Glutamatergic neuron (in vitro differentiated cells): ENCODE data around the gene SPATS2L. TPM values are rescaled to one million over a fixed set of nuclear protein-coding genes. Genes with fewer than 3 reads are reported as not detected.

Experiments used
- DNase-seq: peaks from one replicate; pipeline ENCODE4 v3.0.0; 2022
- H3K27ac Mint-ChIP-seq: one replicate; pipeline ENCODE4 v1.8.0; 2020; ENCODE audit warnings: mild to moderate bottlenecking, mixed read lengths, inconsistent platforms; ENCODE audit not compliant: unreplicated experiment
- H3K27me3 Mint-ChIP-seq: one replicate; pipeline ENCODE4 v1.8.0; 2020; ENCODE audit warnings: mild to moderate bottlenecking, moderate library complexity, mixed read lengths, inconsistent platforms; ENCODE audit not compliant: unreplicated experiment
- H3K36me3 Mint-ChIP-seq: one replicate; pipeline ENCODE4 v1.8.0; 2020; ENCODE audit warnings: mild to moderate bottlenecking, mixed read lengths, inconsistent platforms; ENCODE audit not compliant: unreplicated experiment
- H3K4me1 Mint-ChIP-seq: one replicate; pipeline ENCODE4 v1.8.0; 2020; ENCODE audit warnings: mild to moderate bottlenecking, low read depth, mixed read lengths, inconsistent platforms; ENCODE audit not compliant: unreplicated experiment
- H3K4me3 Mint-ChIP-seq: one replicate; pipeline ENCODE4 v1.8.0; 2020; ENCODE audit warnings: mild to moderate bottlenecking, mixed read lengths, inconsistent platforms; ENCODE audit not compliant: unreplicated experiment
- H3K9me3 Mint-ChIP-seq: one replicate; pipeline ENCODE4 v1.8.0; 2020; ENCODE audit warnings: mild to moderate bottlenecking, moderate library complexity, mixed read lengths, inconsistent platforms; ENCODE audit not compliant: unreplicated experiment
- CTCF ChIP-seq: fragments of 200-600 bp; sonication (generic); IDR thresholded peaks from one replicate; pipeline ENCODE4 v1.5.0; 2021; ENCODE audit not compliant: partially characterized antibody, unreplicated experiment
- total RNA-seq: library from RNA; stranded (reverse); fragmentation: NEBNext Ultra II Directional; extraction: Animal tissue kit (Norgen Biotek cat#: 25700); gene quantifications from one replicate; pipeline ENCODE4 v1.2.1, GENCODE V29; 2021; ENCODE audit not compliant: unreplicated experiment

SPATS2L gene
- total RNA-seq, 1 donor from 2014 or later: 45.5 TPM

DNA sequence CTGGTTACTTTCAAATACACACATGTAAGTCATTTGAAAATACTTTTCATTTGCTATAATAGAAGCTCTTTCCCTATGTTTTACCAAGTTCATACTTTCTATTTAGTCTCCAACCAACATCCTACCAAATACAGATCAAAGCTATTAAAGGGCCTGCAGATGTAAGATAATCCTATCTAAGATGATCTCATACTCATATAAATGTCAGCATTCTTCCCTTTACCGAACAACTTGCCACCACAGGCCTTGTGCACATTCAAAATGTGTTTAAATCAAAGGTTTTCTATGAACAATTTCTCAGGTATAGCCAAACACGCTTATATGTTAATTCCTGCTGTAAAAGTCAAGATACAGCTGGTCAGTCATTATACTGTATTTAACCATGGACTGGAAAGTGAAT, 180.0 kb downstream of the SPATS2L start:
- TF ChIP-seq CTCF: no peak
- Mint-ChIP-seq H3K9me3 (peaks cover 2% of the 10 kb centered on the region), H3K36me3 (peaks cover 6% of the 10 kb centered on the region), H3K27me3 (no peaks in the 10 kb centered on the region), H3K4me1 (peaks cover 4% of the 10 kb centered on the region), H3K4me3 (no peak overlapping the region), H3K27ac (no peak overlapping the region)
- no peak for DNase-seq

DNA sequence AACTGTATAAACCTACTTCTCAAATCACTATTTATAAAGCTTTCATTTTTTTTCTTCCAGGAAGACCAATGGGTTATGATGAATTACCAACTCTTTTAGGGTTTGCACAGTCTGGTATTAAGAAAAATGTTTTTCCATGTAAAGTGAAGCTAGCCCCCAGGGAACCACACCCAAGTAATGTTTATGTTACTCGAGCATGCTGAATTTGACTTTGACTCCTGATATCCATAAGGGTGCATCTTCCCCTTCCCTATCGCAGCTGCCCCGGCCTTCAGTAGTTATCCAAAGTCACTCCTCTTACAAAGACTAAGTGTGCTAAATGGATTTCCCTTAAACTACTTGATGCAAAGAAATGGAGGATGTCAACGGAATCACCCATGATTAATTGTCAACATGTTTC, 181.7 kb downstream of the SPATS2L start:
- no peak for TF ChIP-seq CTCF
- H3K36me3 Mint-ChIP-seq: peaks cover 13% of the 10 kb centered on the region
- no peak overlapping the region for H3K4me3 Mint-ChIP-seq
- peaks cover 2% of the 10 kb centered on the region for H3K27me3 Mint-ChIP-seq
- H3K9me3 Mint-ChIP-seq: peaks cover 2% of the 10 kb centered on the region
- DNase-seq: no peak
- H3K27ac Mint-ChIP-seq: no peak overlapping the region
- H3K4me1 Mint-ChIP-seq: peaks cover 4% of the 10 kb centered on the region

DNA sequence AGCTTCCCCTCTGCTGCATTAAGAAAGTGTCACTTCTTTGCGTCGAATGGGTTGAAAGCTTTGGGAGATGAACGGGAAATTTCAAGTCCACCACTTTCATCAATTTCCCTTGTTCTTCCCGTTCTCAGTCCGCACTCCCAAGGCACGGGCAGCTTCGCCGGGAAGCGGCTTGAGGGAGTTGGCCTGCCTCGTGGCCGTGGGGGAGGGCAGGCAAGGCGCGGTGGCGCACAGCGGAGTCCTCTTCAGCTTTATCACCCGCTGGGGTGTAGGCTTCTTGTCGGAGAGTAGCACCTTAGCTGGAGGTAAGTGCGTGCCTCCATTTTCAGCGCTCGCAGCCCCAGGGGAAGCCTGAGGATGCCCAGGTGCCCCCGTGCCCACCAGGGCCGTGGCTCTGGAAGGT, 183.5 kb downstream of the SPATS2L start:
- Mint-ChIP-seq H3K27ac (no peak overlapping the region), H3K4me1 (peaks cover 2% of the 10 kb centered on the region), H3K27me3 (peaks cover 2% of the 10 kb centered on the region), H3K36me3 (peaks cover 13% of the 10 kb centered on the region), H3K4me3 (no peak overlapping the region), H3K9me3 (no peaks in the 10 kb centered on the region)
- TF ChIP-seq CTCF: no peak
- DNase-seq: no peak

GRCh38 chr2:200492656-200493055, 186.2 kb downstream of the SPATS2L start:
- TF ChIP-seq CTCF: no peak
- Mint-ChIP-seq H3K9me3 (no peaks in the 10 kb centered on the region), H3K4me3 (no peak overlapping the region), H3K4me1 (no peaks in the 10 kb centered on the region), H3K27me3 (peaks cover 2% of the 10 kb centered on the region), H3K36me3 (peaks cover 13% of the 10 kb centered on the region), H3K27ac (no peak overlapping the region)
- DNase-seq: no peak

- no peak for TF ChIP-seq CTCF
- H3K4me3 Mint-ChIP-seq: no peak overlapping the region
- DNase-seq: no peak
- no peak overlapping the region for H3K27ac Mint-ChIP-seq
- H3K36me3 Mint-ChIP-seq: peaks cover 13% of the 10 kb centered on the region
- no peaks in the 10 kb centered on the region for H3K4me1 Mint-ChIP-seq
- no peaks in the 10 kb centered on the region for H3K9me3 Mint-ChIP-seq
- peaks cover 2% of the 10 kb centered on the region for H3K27me3 Mint-ChIP-seq
Measured at GRCh38 chr2:200494048-200494447, 187.6 kb downstream of the SPATS2L start.
